Endothelial cell of umbilical vein (primary cell): ENCODE results near the gene SLCO3A1. TPM values are rescaled to one million over a fixed set of nuclear protein-coding genes. Genes with fewer than 3 reads are reported as not detected.

Experiments used
- BruUV-seq: library from RNA; stranded (reverse); fragments of 400-500 nt; replicated peaks from 2 replicates; lab custom pipeline; 2021; lab: Mats Ljungman, UMichigan
- CTCF ChIA-PET: fragments of 300-600, 350-600 bp; sonication (Branson Sonifier 250); formaldehyde crosslinking; loops from one replicate; lab custom pipeline; 2021; ENCODE audit warnings: antibody characterized with exemption, inconsistent platforms; lab: Charles Lee
- POLR2A ChIA-PET: fragments of 300-600, 350-600 bp; sonication (Branson Sonifier 250); formaldehyde crosslinking; loops from one replicate; lab custom pipeline; 2021; ENCODE audit warnings: antibody characterized with exemption, inconsistent platforms; lab: Charles Lee
- DNase-seq: peaks from one replicate; pipeline ENCODE4 v3.0.0-alpha.2; 2011; ENCODE audit warnings: low read depth, low spot score
- FAIRE-seq: peaks from 2 replicates; lab custom pipeline; 2011; peaks lifted over from hg19 to GRCh38; lab: Jason Lieb, UNC
- H2AFZ ChIP-seq: 2 replicates; pipeline ENCODE4 v1.6.0; 2012; ENCODE audit warnings: low read depth, low read length, control low read depth, inconsistent platforms
- H3K27ac ChIP-seq: 2 replicates; pipeline ENCODE4 v1.5.1; 2011; ENCODE audit warnings: low read depth, mild to moderate bottlenecking, control low read depth, low read length, moderate library complexity; ENCODE audit not compliant: insufficient read depth
- H3K27me3 ChIP-seq, 2 experiments: 2 replicates each; pipeline versions ENCODE4 v1.6.0 to v1.6.1; 2011; ENCODE audit warnings: low read length in 2 of 2, mixed read lengths in 1 of 2; ENCODE audit not compliant: control insufficient read depth in 2 of 2, insufficient read depth in 2 of 2
- H3K36me3 ChIP-seq, 2 experiments: 2 replicates in 1 of 2; 3 replicates in 1 of 2; pipeline ENCODE4 v1.5.1; 2011; ENCODE audit warnings: low read length in 2 of 2, mild to moderate bottlenecking in 1 of 2, moderate library complexity in 1 of 2; ENCODE audit not compliant: control insufficient read depth in 2 of 2, insufficient read depth in 2 of 2; ENCODE audit errors: extremely low read depth in 1 of 2
- H3K4me1 ChIP-seq: 3 replicates; pipeline ENCODE4 v1.5.1; 2011; ENCODE audit warnings: mild to moderate bottlenecking, low read length; ENCODE audit not compliant: control insufficient read depth, insufficient read depth; ENCODE audit errors: extremely low read depth
- H3K4me2 ChIP-seq: 2 replicates; pipeline ENCODE4 v1.6.1; 2011; ENCODE audit warnings: low read length, control low read depth, mixed read lengths; ENCODE audit not compliant: insufficient read depth
- H3K4me3 ChIP-seq, 3 experiments: fragments of 200-600 bp in 1 of 3; sonication (generic), shearing (Covaris generic) in 1 of 3; replicated peaks in 1 of 3; 2 replicates each; pipeline ENCODE4 v1.5.1; 2011 to 2016; ENCODE audit warnings: control low read depth in 3 of 3, low read length in 3 of 3, mild to moderate bottlenecking in 2 of 3, inconsistent platforms in 1 of 3, low read depth in 1 of 3, moderate library complexity in 1 of 3; ENCODE audit not compliant: insufficient read depth in 1 of 3
- H3K79me2 ChIP-seq: 2 replicates; pipeline ENCODE4 v1.6.0; 2012; ENCODE audit warnings: low read length, inconsistent platforms; ENCODE audit not compliant: control insufficient read depth, insufficient read depth
- H3K9ac ChIP-seq: replicated peaks from 2 replicates; pipeline ENCODE3; 2011; ENCODE audit warnings: low read length, control low read depth; ENCODE audit not compliant: insufficient read depth; ENCODE audit errors: extremely low read depth
- H3K9me1 ChIP-seq: replicated peaks from 3 replicates; pipeline ENCODE4 v1.6.0; 2011; ENCODE audit warnings: mild to moderate bottlenecking, low read length; ENCODE audit not compliant: control insufficient read depth, insufficient read depth; ENCODE audit errors: extremely low read depth
- H3K9me3 ChIP-seq: replicated peaks from 2 replicates; pipeline ENCODE4 v1.5.1; 2012; ENCODE audit warnings: low read length, inconsistent platforms; ENCODE audit not compliant: control insufficient read depth, insufficient read depth
- H4K20me1 ChIP-seq: replicated peaks from 2 replicates; pipeline ENCODE3; 2011; ENCODE audit warnings: mild to moderate bottlenecking, low read length; ENCODE audit not compliant: control insufficient read depth, insufficient read depth; ENCODE audit errors: extremely low read depth
- CTCF ChIP-seq, 2 donors: IDR thresholded peaks; 1 replicate in 1 of 2; 2 replicates in 1 of 2; pipeline ENCODE4 v1.5.1; 2011; ENCODE audit warnings: low read length in 2 of 2, mild to moderate bottlenecking in 2 of 2, moderate library complexity in 2 of 2, control low read depth in 1 of 2, inconsistent platforms in 1 of 2, low read depth in 1 of 2; ENCODE audit not compliant: insufficient read depth in 1 of 2; ENCODE audit errors: extremely low read depth in 1 of 2
- EZH2 ChIP-seq: IDR thresholded peaks from 2 replicates; pipeline ENCODE4 v1.6.1; 2012; ENCODE audit warnings: borderline replicate concordance, low read depth, mild to moderate bottlenecking, moderate library complexity, low read length, inconsistent platforms; ENCODE audit not compliant: severe bottlenecking
- FOS ChIP-seq: IDR thresholded peaks from 2 replicates; pipeline ENCODE4 v1.6.1; 2011; ENCODE audit warnings: mild to moderate bottlenecking, low read length, moderate library complexity, borderline replicate concordance; ENCODE audit not compliant: insufficient read depth
- GATA2 ChIP-seq: IDR thresholded peaks from 2 replicates; pipeline ENCODE4 v1.7.0; 2011; ENCODE audit warnings: low read depth, mild to moderate bottlenecking, moderate library complexity, mixed read lengths, low read length; ENCODE audit not compliant: insufficient read length, insufficient read depth
- JUN ChIP-seq: IDR thresholded peaks from 2 replicates; pipeline ENCODE4 v1.6.1; 2011; ENCODE audit warnings: borderline replicate concordance, low read depth; ENCODE audit not compliant: insufficient read length, insufficient read depth
- MAX ChIP-seq: IDR thresholded peaks from 2 replicates; pipeline ENCODE4 v1.6.1; 2011; ENCODE audit not compliant: insufficient read depth, insufficient read length
- MYC ChIP-seq: IDR thresholded peaks from one replicate; pipeline ENCODE4 v1.6.1; 2011; ENCODE audit warnings: mild to moderate bottlenecking, low read depth, low read length
- POLR2A ChIP-seq: IDR thresholded peaks from 2 replicates; pipeline ENCODE4 v1.6.1; 2012; ENCODE audit warnings: low read depth, mild to moderate bottlenecking, control low read depth, low read length
- POLR2AphosphoS5 ChIP-seq: IDR thresholded peaks from 2 replicates; pipeline ENCODE4 v1.6.1; 2012; ENCODE audit warnings: low read depth, mild to moderate bottlenecking, control low read depth, low read length, moderate library complexity; ENCODE audit not compliant: insufficient read depth
- dilution Hi-C: fragments of 300-500 bp; cut with MboI; formaldehyde crosslinking; loops from one replicate; pipeline ENCODE4 v1.15.0; 2019; ENCODE audit warnings: low sequenced_read_pairs; ENCODE audit not compliant: extremely low pct_ligation_motif_present
- intact Hi-C: fragments of 100-400 bp; cut with micrococcal nuclease; formaldehyde crosslinking; loops from one replicate; pipeline ENCODE4 v1.10.0; 2022
- polyA plus RNA-seq, 4 experiments: library from polyadenylated mRNA; depleted of rRNA in 3 of 4; stranded (reverse) in 3 of 4; unstranded in 1 of 4; fragments of >200 nt; gene quantifications; 2 replicates each; pipeline versions ENCODE4 v1.2.1 to v1.2.3, GENCODE V29; 2011 to 2012; ENCODE audit warnings: missing spikeins in 1 of 4
- total RNA-seq: library from RNA; stranded (reverse); gene quantifications from 2 replicates; pipeline ENCODE4 v1.2.3, GENCODE V29; 2021

Gene SLCO3A1
- total and polyA plus RNA-seq, 2 donors (not counting 3 experiments of a cell fraction or from before 2014, with no cell fraction given): 0.88 to 0.92 TPM

DNA sequence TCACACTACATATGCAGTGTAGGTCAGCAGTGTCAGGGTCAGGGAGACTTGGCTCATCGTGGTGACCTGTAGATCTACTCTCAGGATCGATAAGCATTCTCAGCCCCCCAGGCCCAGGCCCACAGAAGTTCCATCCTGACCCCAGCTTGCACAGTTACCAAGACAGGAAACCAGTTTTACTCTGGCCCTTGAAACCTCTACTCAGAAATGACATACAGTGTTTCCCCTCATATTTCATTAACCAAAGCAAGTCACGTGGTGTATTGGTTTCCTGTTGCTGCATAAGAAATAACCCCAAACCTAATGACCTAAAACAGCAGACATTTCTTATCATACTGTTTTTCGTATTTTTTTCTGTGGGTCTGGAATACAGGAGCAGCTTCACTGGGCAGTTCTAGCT lies 242.2 kb downstream of the SLCO3A1 start:
- intact Hi-C loops (loop anchor here (2.0 to 10.0 kb wide), 3 partner anchors 425 to 822 kb away; no protein-coding TSS in a partner anchor), dilution Hi-C loops (no loop called here)
- BruUV-seq: no TSS peak
- Histone ChIP-seq H3K9me3 (no peaks in the 10 kb centered on the region), H2AFZ (no peak overlapping the region), H3K9me1 (no peaks in the 10 kb centered on the region), H3K36me3 (no peaks in the 10 kb centered on the region), H3K4me1 (no peaks in the 10 kb centered on the region), H3K9ac (no peak overlapping the region), H3K27ac (no peak overlapping the region), H3K27me3 (no peaks in the 10 kb centered on the region), H4K20me1 (no peaks in the 10 kb centered on the region), H3K4me2 (no peak overlapping the region), H3K4me3 (no peak overlapping the region), H3K79me2 (no peaks in the 10 kb centered on the region)
- TF ChIP-seq POLR2A (no peak), EZH2 (no peak), CTCF (IDR thresholded peaks at IDR 0.05; ENCODE audit: extremely low read depth in 1 of 2, insufficient read depth in 1 of 2, low read depth in 1 of 2, low read length in 2 of 2) (no peak), GATA2 (no peak), MAX (no peak), MYC (no peak), FOS (no peak), POLR2AphosphoS5 (no peak), JUN (no peak)
- no peak for DNase-seq
- ChIA-PET CTCF (interaction anchor here (1.3 to 4.8 kb wide), 2 partner anchors 619 to 620 kb away, joined by 4 to 67 read pairs; no protein-coding TSS in a partner anchor), POLR2A (no interaction called here)
- no peak for FAIRE-seq
